NB4 (cell line): ENCODE data around the gene RECQL.

Experiments used
- DNase-seq: peaks from one replicate; pipeline ENCODE4 v3.0.0; 2010; ENCODE audit warnings: low read depth
- H3K4me3 ChIP-seq: one replicate; pipeline ENCODE4 v1.5.1; 2011; ENCODE audit warnings: mild to moderate bottlenecking, low read depth, low read length, moderate library complexity
- MAX ChIP-seq: IDR thresholded peaks from 2 replicates; pipeline ENCODE4 v1.6.1; 2011; ENCODE audit warnings: low read depth, low read length
- MYC ChIP-seq: IDR thresholded peaks from 2 replicates; pipeline ENCODE4 v1.6.1; 2011; ENCODE audit warnings: low read depth, low read length
- POLR2A ChIP-seq: IDR thresholded peaks from 2 replicates; pipeline ENCODE4 v1.6.1; 2011; ENCODE audit warnings: mild to moderate bottlenecking; ENCODE audit not compliant: insufficient read length; ENCODE audit errors: extremely low read depth
- TF ChIP-seq, protein P1 (sequence below): IDR thresholded peaks from one replicate; pipeline ENCODE4 v1.5.1; 2012; ENCODE audit warnings: low read depth, low read length

RECQL gene

DNA sequence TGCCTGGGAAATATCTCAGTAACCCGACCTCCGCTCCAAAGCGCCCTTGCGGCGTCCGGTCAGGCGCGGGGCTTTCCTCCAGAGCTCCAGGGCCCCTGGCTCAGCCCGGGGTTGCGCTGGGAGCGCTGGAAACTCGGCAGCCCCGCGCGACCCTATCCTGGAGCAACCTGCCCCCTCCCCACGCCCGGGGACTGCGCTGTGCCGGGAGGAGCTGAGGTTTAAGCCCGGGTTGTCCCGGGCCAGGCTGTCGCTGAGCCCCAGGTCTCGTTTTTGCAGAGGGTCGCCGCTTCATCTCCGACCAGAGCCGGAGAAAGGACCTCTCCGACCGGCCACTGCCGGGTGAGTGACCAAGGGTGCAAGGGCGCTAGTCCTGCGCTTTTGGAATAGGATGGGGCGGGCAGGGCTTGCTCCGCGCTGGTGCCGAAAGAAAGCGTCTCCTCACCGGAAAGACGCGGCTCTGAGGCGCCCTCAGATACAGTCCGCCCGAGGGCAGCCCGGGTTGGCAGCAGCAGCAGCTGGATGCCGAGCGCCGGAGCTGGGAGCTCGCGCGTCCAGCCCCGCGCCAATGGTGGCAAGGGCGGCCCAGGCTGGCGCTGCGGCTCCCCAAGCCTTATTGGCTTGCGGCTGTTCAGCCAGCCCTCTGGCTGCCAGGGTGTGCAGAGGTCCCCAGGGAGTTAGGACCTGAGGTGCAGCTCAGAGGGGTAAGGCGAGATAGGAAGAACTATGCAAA lies 26.2 kb upstream of the RECQL start:
- DNase-seq: peak; percentile 87
- TF ChIP-seq, protein P1, sequence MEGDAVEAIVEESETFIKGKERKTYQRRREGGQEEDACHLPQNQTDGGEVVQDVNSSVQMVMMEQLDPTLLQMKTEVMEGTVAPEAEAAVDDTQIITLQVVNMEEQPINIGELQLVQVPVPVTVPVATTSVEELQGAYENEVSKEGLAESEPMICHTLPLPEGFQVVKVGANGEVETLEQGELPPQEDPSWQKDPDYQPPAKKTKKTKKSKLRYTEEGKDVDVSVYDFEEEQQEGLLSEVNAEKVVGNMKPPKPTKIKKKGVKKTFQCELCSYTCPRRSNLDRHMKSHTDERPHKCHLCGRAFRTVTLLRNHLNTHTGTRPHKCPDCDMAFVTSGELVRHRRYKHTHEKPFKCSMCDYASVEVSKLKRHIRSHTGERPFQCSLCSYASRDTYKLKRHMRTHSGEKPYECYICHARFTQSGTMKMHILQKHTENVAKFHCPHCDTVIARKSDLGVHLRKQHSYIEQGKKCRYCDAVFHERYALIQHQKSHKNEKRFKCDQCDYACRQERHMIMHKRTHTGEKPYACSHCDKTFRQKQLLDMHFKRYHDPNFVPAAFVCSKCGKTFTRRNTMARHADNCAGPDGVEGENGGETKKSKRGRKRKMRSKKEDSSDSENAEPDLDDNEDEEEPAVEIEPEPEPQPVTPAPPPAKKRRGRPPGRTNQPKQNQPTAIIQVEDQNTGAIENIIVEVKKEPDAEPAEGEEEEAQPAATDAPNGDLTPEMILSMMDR: no peak
- no peak for TF ChIP-seq MYC
- TF ChIP-seq MAX: no peak
- no peak for TF ChIP-seq POLR2A
- peak overlapping the region; percentile 47 for H3K4me3 ChIP-seq

GRCh38 chr12:21526721-21527345 lies 25.4 kb upstream of the RECQL start:
- no peak overlapping the region for H3K4me3 ChIP-seq
- TF ChIP-seq MAX (no peak), MYC (no peak)
- DNase-seq: no peak

DNA sequence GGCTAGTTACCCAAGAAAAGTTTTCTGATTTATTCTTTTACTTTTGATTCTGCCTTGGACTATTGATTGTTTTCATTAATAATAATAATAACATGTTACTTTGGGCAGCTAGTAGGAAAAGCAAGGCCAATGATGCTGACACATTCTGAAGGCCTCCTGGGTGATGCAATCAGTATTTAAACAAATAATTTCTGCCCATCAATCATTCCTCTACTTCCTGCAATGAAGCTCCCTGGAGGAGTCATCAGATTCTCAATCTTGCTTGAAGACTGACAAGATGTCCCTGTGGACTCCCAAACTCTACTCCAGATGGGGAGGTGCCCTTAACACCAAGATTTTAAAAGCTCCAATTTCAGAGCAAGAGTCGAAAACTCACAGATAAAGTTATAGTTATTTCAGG lies 24.6 kb upstream of the RECQL start, which contains the start of gene SPX:
TSS of gene SPX (plus strand) at position 244 of the 400 bp plus-strand sequence. CDS start 177 bp downstream, outside the sequence.
- DNase-seq: peak; percentile 32
- H3K4me3 ChIP-seq: no peak within 1 kb of the TSS
- TF ChIP-seq MAX: no peak
- TF ChIP-seq MYC: no peak
- no peak for TF ChIP-seq POLR2A
- TF ChIP-seq, protein P1: no peak

DNA sequence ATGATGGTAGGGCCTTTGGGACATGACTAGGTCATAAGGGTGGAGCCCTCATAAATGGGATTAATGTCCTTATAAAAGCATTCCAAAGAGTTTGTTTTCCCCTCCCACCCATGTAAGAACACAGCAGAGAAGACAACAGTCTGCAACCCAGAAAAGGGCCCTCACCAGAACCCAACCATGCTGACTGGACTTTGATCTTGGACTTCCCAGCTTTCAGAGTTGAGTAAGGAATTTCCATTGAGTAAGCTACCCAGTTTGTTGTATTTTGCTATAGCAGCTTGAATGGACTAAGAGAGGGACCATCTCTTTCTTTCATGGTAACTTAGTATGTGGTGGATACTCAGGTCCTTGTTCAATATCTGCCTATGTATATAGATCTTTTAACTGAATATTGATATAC lies 21.7 kb upstream of the RECQL start:
- H3K4me3 ChIP-seq: no peak overlapping the region
- DNase-seq: no peak
- TF ChIP-seq, protein P1: no peak
- TF ChIP-seq MAX (no peak), POLR2A (no peak), MYC (no peak)

- no peak for TF ChIP-seq POLR2A
- TF ChIP-seq, protein P1: no peak
- TF ChIP-seq MYC: no peak
- no peak for TF ChIP-seq MAX
- no peak overlapping the region for H3K4me3 ChIP-seq
- no peak for DNase-seq
Measured at GRCh38 chr12:21521541-21521940, 20.1 kb upstream of the RECQL start.

DNA sequence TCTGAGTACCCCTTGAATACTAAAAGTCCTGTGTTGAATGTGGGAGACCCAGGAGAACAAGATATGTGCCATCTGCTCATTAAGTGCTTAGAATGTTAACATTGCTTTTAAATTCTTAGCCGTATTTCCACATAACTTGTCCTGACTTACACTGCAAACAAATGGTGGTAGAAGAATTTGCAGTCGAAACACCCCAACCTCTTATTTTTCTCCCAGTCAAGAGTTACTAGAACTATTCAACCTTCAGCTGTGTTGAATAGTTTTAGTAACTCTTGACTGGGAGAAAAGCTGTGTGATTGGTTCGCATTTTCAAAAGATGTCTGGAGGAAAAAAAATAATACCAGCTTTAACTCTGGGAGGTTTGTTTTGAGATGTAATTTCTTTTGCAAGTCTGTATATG lies 17.0 kb upstream of the RECQL start:
- no peak overlapping the region for H3K4me3 ChIP-seq
- no peak for DNase-seq
- TF ChIP-seq MYC (no peak), POLR2A (no peak), MAX (no peak)
- TF ChIP-seq, protein P1: no peak
